ENCODE results near the gene ZP1.

The ZP1 gene

DNA sequence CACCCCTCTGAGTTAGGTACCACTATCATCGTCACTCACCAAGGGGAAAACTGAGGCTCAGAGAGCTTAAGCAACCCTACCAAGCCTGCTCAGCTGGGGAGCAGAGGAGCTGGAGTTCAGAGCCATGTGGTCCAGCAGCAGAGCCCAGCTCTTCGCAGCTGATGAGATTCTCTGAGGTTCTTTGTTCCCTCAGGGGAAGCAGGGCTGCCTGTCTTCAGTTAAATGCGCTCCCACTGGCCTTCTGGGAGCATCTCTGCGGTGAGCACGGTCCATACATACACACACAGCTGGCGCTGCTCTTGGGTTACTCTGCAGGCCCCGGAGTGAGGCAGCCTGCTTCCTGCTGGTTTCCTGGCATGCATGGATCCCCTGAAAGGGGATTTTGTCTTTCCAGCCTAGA lies 6.4 kb upstream of the ZP1 start:
- Mint-ChIP-seq H3K27ac (no peak overlapping the region), H3K9me3 (no peaks in the 10 kb centered on the region), H3K36me3 (ENCODE audit: low read depth) (no peaks in the 10 kb centered on the region), H3K4me1 (ENCODE audit: low read depth) (peaks cover 59% of the 10 kb centered on the region), H3K27me3 (ENCODE audit: low read depth) (peaks cover 3% of the 10 kb centered on the region), H3K4me3 (no peak overlapping the region)
- DNase-seq (ENCODE audit: low spot score): no peak

DNA sequence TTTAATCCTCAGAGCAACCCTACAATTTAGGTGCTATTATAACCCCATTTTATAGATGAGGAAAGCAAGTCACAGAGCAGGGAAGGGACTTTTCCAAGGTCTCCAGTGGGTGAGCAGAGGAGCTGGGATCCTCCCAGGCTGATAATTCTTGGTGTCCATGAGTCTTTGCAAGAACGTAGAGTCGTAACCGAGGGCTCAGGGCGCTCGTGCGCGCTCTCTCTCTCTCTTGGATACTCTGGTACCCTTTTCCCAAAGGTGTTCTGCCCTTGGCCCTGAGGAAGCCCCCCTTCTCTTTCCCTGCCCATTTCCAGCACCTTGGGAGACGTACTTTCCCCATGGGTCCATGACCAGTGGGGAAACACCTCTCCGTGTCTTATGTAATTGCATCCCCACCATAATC lies 5.2 kb upstream of the ZP1 start:
- Mint-ChIP-seq H3K36me3 (ENCODE audit: low read depth) (no peaks in the 10 kb centered on the region), H3K4me1 (ENCODE audit: low read depth) (peaks cover 56% of the 10 kb centered on the region), H3K4me3 (no peak overlapping the region), H3K27me3 (ENCODE audit: low read depth) (peaks cover 3% of the 10 kb centered on the region), H3K27ac (no peak overlapping the region), H3K9me3 (no peaks in the 10 kb centered on the region)
- DNase-seq (ENCODE audit: low spot score): no peak

- Mint-ChIP-seq H3K9me3 (no peaks in the 10 kb centered on the region), H3K4me1 (ENCODE audit: low read depth) (peaks cover 54% of the 10 kb centered on the region), H3K4me3 (peak overlapping the region; percentile 4), H3K27me3 (ENCODE audit: low read depth) (peaks cover 3% of the 10 kb centered on the region), H3K36me3 (ENCODE audit: low read depth) (no peaks in the 10 kb centered on the region), H3K27ac (peak overlapping the region; percentile 42)
- no peak for DNase-seq (ENCODE audit: low spot score)
Measured at GRCh38 chr11:60863550-60864521, 3.5 kb upstream of the ZP1 start.

DNA sequence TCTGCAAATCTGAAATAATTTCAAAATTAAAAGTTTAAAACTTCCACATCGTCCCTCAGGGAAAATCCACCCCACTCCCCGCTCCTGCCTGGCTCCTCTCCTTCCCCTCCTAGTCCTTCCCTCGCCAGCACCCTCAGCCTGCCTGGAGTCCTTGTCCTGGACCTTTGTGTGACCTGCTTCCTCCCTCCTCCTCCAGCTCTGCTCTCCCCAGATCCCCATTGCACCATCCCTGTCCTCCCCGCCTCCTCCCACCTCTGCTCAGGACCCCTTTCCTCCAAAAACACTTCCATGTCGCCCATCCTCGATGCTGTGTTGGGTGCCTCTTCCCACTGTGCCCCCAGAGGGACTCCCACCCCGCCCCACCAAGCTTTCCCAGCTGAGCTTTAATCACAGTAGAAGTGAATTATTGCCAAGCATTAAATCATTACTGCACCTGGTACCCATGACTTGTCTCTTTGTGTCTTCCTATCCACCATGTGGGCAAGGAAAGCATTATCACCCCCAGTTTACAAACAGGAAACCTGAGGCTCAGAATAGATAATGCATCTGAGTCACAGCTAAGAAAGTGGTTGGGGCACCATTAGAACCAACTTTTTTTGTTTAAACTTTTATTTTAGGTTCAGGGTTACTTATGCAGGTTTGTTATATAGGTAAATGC lies 2.4 kb upstream of the ZP1 start:
- Mint-ChIP-seq H3K4me3 (peak overlapping the region; percentile 44), H3K4me1 (ENCODE audit: low read depth) (peaks cover 56% of the 10 kb centered on the region), H3K27me3 (ENCODE audit: low read depth) (peaks cover 3% of the 10 kb centered on the region), H3K9me3 (no peaks in the 10 kb centered on the region), H3K27ac (peak overlapping the region; percentile 78), H3K36me3 (ENCODE audit: low read depth) (no peaks in the 10 kb centered on the region)
- DNase-seq (ENCODE audit: low spot score): no peak

DNA sequence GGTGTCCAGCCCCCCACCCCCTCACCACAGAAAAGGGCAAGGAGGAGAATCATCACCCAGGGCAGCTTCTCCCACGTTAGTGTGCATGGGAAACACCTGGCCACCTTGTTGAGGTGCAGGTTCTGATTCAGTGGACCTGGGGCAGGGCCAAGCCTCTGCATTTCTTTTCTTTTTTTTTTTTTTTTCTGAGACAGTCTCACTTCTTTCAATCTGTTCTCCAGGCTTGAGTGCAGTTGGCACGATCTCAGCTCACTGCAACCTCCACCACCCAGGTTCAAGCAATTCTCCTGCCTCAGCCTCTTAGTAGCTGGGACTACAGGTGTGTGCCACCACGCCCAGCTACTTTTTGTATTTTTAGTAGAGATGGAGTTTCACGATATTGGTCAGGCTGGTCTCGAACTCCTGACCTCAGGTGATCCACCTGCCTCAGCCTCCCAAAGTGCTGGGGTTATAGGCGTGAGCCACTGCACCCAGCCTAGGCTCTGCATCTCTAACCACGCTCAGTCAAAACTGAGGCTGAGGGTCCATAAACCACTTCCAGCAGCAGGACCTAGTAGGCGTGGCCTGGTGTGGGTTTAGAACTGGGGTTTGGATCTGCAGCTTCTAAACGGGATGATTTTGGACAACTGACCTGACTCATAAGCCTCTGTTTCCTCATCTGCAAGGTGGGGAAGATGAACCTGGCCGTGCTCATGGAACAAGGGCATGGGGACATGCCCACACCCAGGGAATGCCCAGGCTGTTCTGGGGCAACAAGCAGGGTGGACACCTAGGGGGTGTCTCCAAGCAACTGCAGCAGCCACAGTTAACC lies 734 bp downstream of the ZP1 start:
- H3K27ac Mint-ChIP-seq: peak overlapping the region; percentile 68
- H3K4me1 Mint-ChIP-seq (ENCODE audit: low read depth): peaks cover 75% of the 10 kb centered on the region
- peaks cover 3% of the 10 kb centered on the region for H3K27me3 Mint-ChIP-seq (ENCODE audit: low read depth)
- peak overlapping the region; percentile 14 for H3K4me3 Mint-ChIP-seq
- H3K9me3 Mint-ChIP-seq: no peaks in the 10 kb centered on the region
- H3K36me3 Mint-ChIP-seq (ENCODE audit: low read depth): no peaks in the 10 kb centered on the region
- no peak for DNase-seq (ENCODE audit: low spot score)

DNA sequence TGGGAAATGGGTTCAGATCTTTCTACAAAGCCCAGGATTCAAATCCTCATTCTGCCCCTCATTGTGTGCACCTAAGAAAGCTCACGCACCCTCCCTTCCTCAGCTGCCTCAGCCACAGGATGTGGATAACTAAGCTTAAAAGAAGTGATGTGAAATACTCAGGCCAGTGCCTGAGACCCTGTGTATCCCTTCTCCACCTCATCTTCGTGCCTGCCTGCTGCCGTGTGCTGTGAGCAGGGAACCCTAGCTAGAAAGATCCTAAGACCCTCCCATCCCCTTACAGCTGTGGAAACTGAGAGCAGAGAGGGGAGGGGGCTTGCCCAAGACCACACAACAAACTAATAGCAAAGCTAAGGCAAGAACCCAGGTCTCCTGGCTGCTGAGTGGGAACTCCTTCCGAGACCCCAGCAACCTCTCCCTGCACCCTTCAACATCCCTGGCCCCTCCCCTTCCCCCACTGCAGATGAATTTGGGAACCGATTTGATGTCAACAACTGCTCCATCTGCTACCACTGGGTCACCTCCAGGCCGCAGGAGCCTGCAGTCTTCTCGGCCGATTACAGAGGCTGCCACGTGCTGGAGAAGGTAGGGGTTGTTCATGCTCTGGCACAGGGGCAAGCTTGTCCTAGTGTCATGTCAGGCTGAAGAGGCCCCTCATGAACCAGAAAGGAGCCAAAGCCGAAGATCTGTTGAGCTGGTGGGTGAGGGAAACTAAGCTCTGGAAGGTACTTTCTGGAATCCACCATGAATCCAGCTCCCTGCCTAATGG lies 1.5 kb downstream of the ZP1 start:
- H3K27me3 Mint-ChIP-seq (ENCODE audit: low read depth): no peaks in the 10 kb centered on the region
- no peak for DNase-seq (ENCODE audit: low spot score)
- H3K9me3 Mint-ChIP-seq: no peaks in the 10 kb centered on the region
- H3K4me3 Mint-ChIP-seq: peak overlapping the region; percentile 14
- peaks cover 76% of the 10 kb centered on the region for H3K4me1 Mint-ChIP-seq (ENCODE audit: low read depth)
- no peaks in the 10 kb centered on the region for H3K36me3 Mint-ChIP-seq (ENCODE audit: low read depth)
- peak overlapping the region; percentile 68 for H3K27ac Mint-ChIP-seq

DNA sequence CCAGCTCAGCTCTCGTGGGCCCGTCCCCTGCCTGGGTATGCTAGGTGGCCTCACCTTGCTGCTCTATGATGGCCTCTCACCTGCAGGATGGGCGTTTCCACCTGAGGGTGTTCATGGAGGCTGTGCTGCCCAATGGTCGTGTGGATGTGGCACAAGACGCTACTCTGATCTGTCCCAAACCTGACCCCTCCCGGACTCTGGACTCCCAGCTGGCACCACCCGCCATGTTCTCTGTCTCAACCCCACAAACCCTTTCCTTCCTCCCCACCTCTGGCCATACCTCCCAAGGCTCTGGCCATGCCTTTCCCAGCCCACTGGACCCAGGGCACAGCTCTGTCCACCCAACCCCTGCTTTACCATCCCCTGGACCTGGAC lies 2.1 kb downstream of the ZP1 start:
- H3K4me1 Mint-ChIP-seq (ENCODE audit: low read depth): peaks cover 76% of the 10 kb centered on the region
- H3K36me3 Mint-ChIP-seq (ENCODE audit: low read depth): no peaks in the 10 kb centered on the region
- H3K27ac Mint-ChIP-seq: peak overlapping the region; percentile 45
- no peaks in the 10 kb centered on the region for H3K27me3 Mint-ChIP-seq (ENCODE audit: low read depth)
- no peak for DNase-seq (ENCODE audit: low spot score)
- H3K9me3 Mint-ChIP-seq: no peaks in the 10 kb centered on the region
- no peak overlapping the region for H3K4me3 Mint-ChIP-seq

GRCh38 chr11:60870276-60870675 lies 2.9 kb downstream of the ZP1 start:
- peaks cover 74% of the 10 kb centered on the region for H3K4me1 Mint-ChIP-seq (ENCODE audit: low read depth)
- H3K27me3 Mint-ChIP-seq (ENCODE audit: low read depth): no peaks in the 10 kb centered on the region
- DNase-seq (ENCODE audit: low spot score): no peak
- H3K9me3 Mint-ChIP-seq: no peaks in the 10 kb centered on the region
- peaks cover 2% of the 10 kb centered on the region for H3K36me3 Mint-ChIP-seq (ENCODE audit: low read depth)
- H3K4me3 Mint-ChIP-seq: no peak overlapping the region
- peak overlapping the region; percentile 69 for H3K27ac Mint-ChIP-seq

DNA sequence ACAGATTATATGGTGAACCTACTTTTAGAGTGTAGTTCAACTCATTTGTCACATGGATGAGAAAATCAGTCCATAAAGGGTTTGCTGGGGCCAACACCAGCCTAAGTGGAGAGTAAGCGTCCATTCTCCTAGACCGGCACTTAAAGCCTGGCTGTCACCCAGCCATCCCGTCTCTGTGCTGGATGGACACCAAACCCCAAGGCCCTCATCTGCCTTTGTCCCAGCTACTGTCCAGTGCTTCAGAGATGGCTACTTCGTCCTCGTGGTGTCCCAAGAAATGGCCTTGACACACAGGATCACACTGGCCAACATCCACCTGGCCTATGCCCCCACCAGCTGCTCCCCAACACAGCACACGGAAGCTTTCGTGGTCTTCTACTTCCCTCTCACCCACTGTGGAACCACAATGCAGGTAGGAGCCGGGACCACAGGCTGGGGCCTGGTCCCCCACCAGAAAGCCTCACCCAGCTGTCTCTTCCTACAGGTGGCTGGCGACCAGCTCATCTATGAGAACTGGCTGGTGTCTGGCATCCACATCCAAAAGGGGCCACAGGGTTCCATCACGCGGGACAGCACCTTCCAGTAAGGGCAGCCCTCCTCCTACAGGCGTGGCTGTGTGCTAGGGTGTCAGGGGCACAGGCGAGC lies 3.5 kb downstream of the ZP1 start:
- Mint-ChIP-seq H3K27ac (peak overlapping the region; percentile 82), H3K4me3 (peak overlapping the region; percentile 63), H3K4me1 (ENCODE audit: low read depth) (peaks cover 70% of the 10 kb centered on the region), H3K36me3 (ENCODE audit: low read depth) (peaks cover 2% of the 10 kb centered on the region), H3K27me3 (ENCODE audit: low read depth) (no peaks in the 10 kb centered on the region), H3K9me3 (no peaks in the 10 kb centered on the region)
- no peak for DNase-seq (ENCODE audit: low spot score)

GRCh38 chr11:60871378-60872061 lies 4.2 kb downstream of the ZP1 start:
- Mint-ChIP-seq H3K36me3 (ENCODE audit: low read depth) (peaks cover 2% of the 10 kb centered on the region), H3K27ac (peak overlapping the region; percentile 82), H3K4me3 (peak overlapping the region; percentile 63), H3K9me3 (no peaks in the 10 kb centered on the region), H3K27me3 (ENCODE audit: low read depth) (no peaks in the 10 kb centered on the region), H3K4me1 (ENCODE audit: low read depth) (peaks cover 68% of the 10 kb centered on the region)
- no peak for DNase-seq (ENCODE audit: low spot score)

DNA sequence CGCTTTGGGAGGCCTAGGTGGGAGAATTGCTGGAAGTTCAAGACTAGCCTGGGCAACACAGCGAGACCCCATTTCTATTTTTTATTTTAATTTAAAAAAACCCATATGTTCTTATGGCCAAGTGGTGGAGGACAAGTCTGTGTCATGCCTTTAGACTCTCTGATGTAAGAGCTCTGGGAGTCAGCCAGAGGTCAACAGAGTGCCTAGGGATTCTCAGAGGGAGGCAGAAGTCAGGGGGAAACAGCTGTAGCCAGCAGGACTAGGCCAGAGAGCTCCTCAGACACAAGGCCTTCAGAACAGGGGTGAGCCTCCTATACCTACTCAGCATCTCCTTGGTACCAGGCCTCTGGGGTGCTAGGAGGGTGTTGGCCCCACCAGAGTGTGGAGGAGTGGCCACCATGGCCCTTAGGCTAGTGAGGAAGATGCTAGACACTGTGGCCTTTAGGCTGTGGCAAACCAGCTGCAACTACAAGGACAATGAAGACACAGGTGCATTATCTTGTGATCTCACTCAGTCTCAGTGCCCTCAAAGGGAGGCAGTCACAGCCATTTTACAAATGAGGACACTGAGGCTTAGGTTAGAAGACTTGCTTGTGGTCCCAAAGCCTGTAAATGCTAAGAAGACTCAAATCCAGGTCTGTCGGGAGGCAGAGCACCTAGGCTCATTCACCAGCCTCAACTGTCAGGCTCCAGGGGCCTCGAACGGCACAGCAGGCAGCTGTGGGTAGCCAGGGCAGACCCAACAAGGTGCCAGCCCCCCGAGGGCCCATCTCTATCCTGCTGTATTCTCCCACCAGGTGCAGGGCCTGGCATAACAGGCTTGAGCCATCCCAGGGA lies 5.0 kb downstream of the ZP1 start:
- H3K4me1 Mint-ChIP-seq (ENCODE audit: low read depth): peaks cover 64% of the 10 kb centered on the region
- no peak for DNase-seq (ENCODE audit: low spot score)
- no peaks in the 10 kb centered on the region for H3K9me3 Mint-ChIP-seq
- no peaks in the 10 kb centered on the region for H3K27me3 Mint-ChIP-seq (ENCODE audit: low read depth)
- H3K27ac Mint-ChIP-seq: peak overlapping the region; percentile 82
- peak overlapping the region; percentile 63 for H3K4me3 Mint-ChIP-seq
- peaks cover 2% of the 10 kb centered on the region for H3K36me3 Mint-ChIP-seq (ENCODE audit: low read depth)

DNA sequence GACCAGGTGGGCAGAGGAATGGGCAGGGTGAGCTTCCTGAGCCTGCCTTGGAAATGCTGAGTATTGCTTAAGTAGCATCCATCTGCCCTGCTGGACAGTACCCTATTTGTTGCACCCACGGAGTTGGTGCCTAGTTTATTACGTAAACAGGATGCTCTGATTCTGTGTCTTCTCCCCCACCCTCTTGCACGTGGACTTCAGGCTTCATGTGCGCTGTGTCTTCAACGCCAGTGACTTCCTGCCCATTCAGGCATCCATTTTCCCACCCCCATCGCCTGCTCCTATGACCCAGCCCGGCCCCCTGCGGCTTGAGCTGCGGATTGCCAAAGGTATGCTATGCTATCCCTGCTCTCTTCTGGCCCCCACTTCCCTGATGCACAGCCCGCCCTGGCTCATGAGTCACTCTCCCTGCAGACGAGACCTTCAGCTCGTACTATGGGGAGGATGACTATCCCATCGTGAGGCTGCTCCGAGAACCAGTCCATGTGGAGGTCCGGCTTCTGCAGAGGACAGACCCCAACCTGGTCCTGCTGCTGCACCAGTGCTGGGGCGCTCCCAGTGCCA lies 5.7 kb downstream of the ZP1 start:
- Mint-ChIP-seq H3K9me3 (no peaks in the 10 kb centered on the region), H3K4me1 (ENCODE audit: low read depth) (peaks cover 69% of the 10 kb centered on the region), H3K27ac (peak overlapping the region; percentile 80), H3K4me3 (peak overlapping the region; percentile 54), H3K27me3 (ENCODE audit: low read depth) (no peaks in the 10 kb centered on the region), H3K36me3 (ENCODE audit: low read depth) (peaks cover 7% of the 10 kb centered on the region)
- no peak for DNase-seq (ENCODE audit: low spot score)
